B cell (primary cell): Measurements from ENCODE around the gene ANKRD31. TPM values are rescaled to one million over a fixed set of nuclear protein-coding genes. Genes with fewer than 3 reads are reported as not detected.

Experiments used
- ATAC-seq: fragments of 200-7000 bp; cut with Tn5 transposase; one replicate; pipeline ENCODE4 v1.10.0; 2021; ENCODE audit warnings: low read depth, mild to moderate bottlenecking, moderate number of reproducible peaks, moderate library complexity
- CTCF ChIA-PET: fragments of 350-600 bp; sonication (Branson Sonifier 250); formaldehyde crosslinking; loops from one replicate; lab custom pipeline; 2021; ENCODE audit warnings: antibody characterized with exemption, inconsistent platforms; lab: Charles Lee
- POLR2A ChIA-PET: fragments of 350-600 bp; sonication (Branson Sonifier 250); formaldehyde crosslinking; loops from one replicate; lab custom pipeline; 2021; ENCODE audit warnings: antibody characterized with exemption; lab: Charles Lee
- DNase-seq: peaks from one replicate; pipeline ENCODE4 v3.0.0; 2013
- H2AFZ ChIP-seq: 2 replicates; pipeline ENCODE4 v1.6.1; 2012; ENCODE audit warnings: mild to moderate bottlenecking, low read depth, low read length; ENCODE audit not compliant: insufficient read depth, poor library complexity, severe bottlenecking
- H3K27ac ChIP-seq, 2 donors: 1 replicate in 1 of 2; 2 replicates in 1 of 2; pipeline ENCODE4 v1.5.1; 2012 to 2013; ENCODE audit warnings: low read length in 2 of 2, mild to moderate bottlenecking in 2 of 2, moderate library complexity in 1 of 2
- H3K27me3 ChIP-seq, 4 experiments: fragments of 200-600 bp in 1 of 4; sonication (generic) in 1 of 4; replicated peaks in 1 of 4; 1 replicate in 2 of 4; 2 replicates in 2 of 4; pipeline versions ENCODE4 v1.6.1 to v1.7.0; 2013 to 2016; ENCODE audit warnings: low read length in 3 of 4, mild to moderate bottlenecking in 2 of 4, mixed read lengths in 1 of 4, moderate library complexity in 1 of 4; ENCODE audit not compliant: insufficient read depth in 4 of 4, control insufficient read depth in 3 of 4; ENCODE audit errors: control extremely low read depth in 1 of 4
- H3K36me3 ChIP-seq, 2 experiments: replicated peaks in 1 of 2; 1 replicate in 1 of 2; 2 replicates in 1 of 2; pipeline versions ENCODE4 v1.6.1 to v1.7.1; 2013; ENCODE audit warnings: low read length in 1 of 2; ENCODE audit not compliant: insufficient read depth in 2 of 2, control insufficient read depth in 1 of 2; ENCODE audit errors: control extremely low read depth in 1 of 2, extremely low read depth in 1 of 2
- H3K4me1 ChIP-seq, 2 donors: fragments of 200-600 bp in 1 of 2; sonication (generic) in 1 of 2; 1 replicate in 1 of 2; 2 replicates in 1 of 2; pipeline versions ENCODE4 v1.5.1 to v1.6.1; 2013 to 2017; ENCODE audit warnings: low read length in 2 of 2; ENCODE audit not compliant: control insufficient read depth in 2 of 2, insufficient read depth in 2 of 2
- H3K4me2 ChIP-seq: replicated peaks from 2 replicates; pipeline ENCODE3; 2012; ENCODE audit warnings: mild to moderate bottlenecking, low read depth, low read length; ENCODE audit not compliant: poor library complexity, severe bottlenecking
- H3K4me3 ChIP-seq, 5 experiments: fragments of 200-600 bp in 1 of 5; sonication (generic) in 1 of 5; 1 replicate in 3 of 5; 2 replicates in 2 of 5; pipeline versions ENCODE4 v1.5.1 to v1.7.0; 2011 to 2016; ENCODE audit warnings: low read length in 4 of 5, mild to moderate bottlenecking in 4 of 5, low read depth in 2 of 5, control low read depth in 1 of 5, moderate library complexity in 1 of 5; ENCODE audit not compliant: insufficient read depth in 1 of 5; ENCODE audit errors: control extremely low read depth in 1 of 5, extremely low read depth in 1 of 5
- H3K79me2 ChIP-seq: fragments of 200-600 bp; sonication (generic); one replicate; pipeline ENCODE4 v1.6.0; 2016; ENCODE audit warnings: low read length; ENCODE audit not compliant: control insufficient read depth, insufficient read depth
- H3K9ac ChIP-seq: fragments of 200-600 bp; sonication (generic); 2 replicates; pipeline ENCODE4 v1.6.1; 2017; ENCODE audit warnings: mild to moderate bottlenecking, low read length, moderate library complexity
- H3K9me3 ChIP-seq, 3 donors: one replicate each; pipeline versions ENCODE4 v1.6.1 to v1.7.1; 2013; ENCODE audit warnings: low read length in 2 of 3; ENCODE audit not compliant: control insufficient read depth in 2 of 3, insufficient read depth in 1 of 3; ENCODE audit errors: control extremely low read depth in 1 of 3
- H4K20me1 ChIP-seq: 2 replicates; pipeline ENCODE4 v1.6.0; 2012; ENCODE audit warnings: mild to moderate bottlenecking, low read length; ENCODE audit not compliant: insufficient read depth, control insufficient read depth, poor library complexity, severe bottlenecking
- H3K27ac Mint-ChIP-seq: one replicate; pipeline ENCODE4 v1.8.0; 2021; ENCODE audit warnings: mixed read lengths
- H3K27me3 Mint-ChIP-seq: one replicate; pipeline ENCODE4 v1.8.0; 2021; ENCODE audit warnings: mixed read lengths
- H3K4me1 Mint-ChIP-seq: one replicate; pipeline ENCODE4 v1.8.0; 2021; ENCODE audit warnings: mixed read lengths
- H3K4me3 Mint-ChIP-seq: one replicate; pipeline ENCODE4 v1.8.0; 2021; ENCODE audit warnings: mixed read lengths
- H3K9me3 Mint-ChIP-seq: one replicate; pipeline ENCODE4 v1.8.0; 2022; ENCODE audit warnings: mixed read lengths; ENCODE audit not compliant: insufficient read depth
- CTCF ChIP-seq: fragments of 200-600 bp; IDR thresholded peaks from one replicate; pipeline ENCODE4 v1.8.0; 2022; ENCODE audit warnings: antibody characterized with exemption, mild to moderate bottlenecking
- EZH2 ChIP-seq: IDR thresholded peaks from 2 replicates; pipeline ENCODE4 v1.6.1; 2012; ENCODE audit warnings: borderline replicate concordance, low read depth, mild to moderate bottlenecking, moderate library complexity, low read length; ENCODE audit not compliant: insufficient read depth, poor library complexity, severe bottlenecking
- WGBS: methylation state at CpG from one replicate; pipeline ENCODE4 v1.1.5; 2013; ENCODE audit warnings: missing lambda C conversion rate; ENCODE audit not compliant: insufficient coverage; 5-methylcytosine and 5-hydroxymethylcytosine counted together
- intact Hi-C: fragments of 100-400 bp; cut with micrococcal nuclease; formaldehyde crosslinking; loops from one replicate; pipeline ENCODE4 v1.10.0; 2022
- polyA plus RNA-seq: library from polyadenylated mRNA; depleted of rRNA; stranded (reverse); fragments of >200 nt; gene quantifications from 2 replicates; pipeline ENCODE4 v1.2.3, GENCODE V29; 2012
- total RNA-seq, 2 donors: library from RNA; stranded (reverse); fragments of 120-200 nt in 1 of 2; gene quantifications; 1 replicate in 1 of 2; 2 replicates in 1 of 2; pipeline versions ENCODE4 v1.2.3 to v1.2.4, GENCODE V29; 2013 to 2022

The ANKRD31 gene
- total and polyA plus RNA-seq, 2 donors (not counting 1 experiment from before 2014, with no cell fraction given): 0.06 to 0.10 TPM

DNA sequence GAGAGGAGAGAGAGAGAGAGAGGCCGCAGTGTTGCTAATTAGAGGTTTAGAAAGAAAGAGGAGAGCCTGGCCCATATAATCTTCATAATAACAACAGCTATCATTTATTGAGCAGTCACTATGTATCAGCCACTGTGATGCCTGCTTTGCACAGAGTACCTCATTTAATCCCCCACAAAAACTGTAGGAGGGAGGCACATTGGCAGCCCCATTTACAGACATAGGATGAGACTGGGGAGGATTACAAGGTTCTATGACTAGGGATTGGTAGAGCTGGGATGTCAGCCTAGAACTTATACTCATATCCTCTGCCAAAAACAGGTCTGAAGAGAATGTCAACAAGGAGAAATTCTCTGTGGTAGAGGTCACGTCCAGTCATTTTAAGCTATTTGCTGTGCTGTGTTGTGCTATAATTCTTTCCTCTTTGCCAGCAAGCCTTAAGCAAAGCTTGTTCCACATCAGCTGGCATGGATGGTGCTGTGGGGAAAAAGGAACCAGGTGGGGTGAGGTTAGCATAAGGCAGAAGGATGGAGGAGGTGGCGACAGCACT, 177.6 kb downstream of the ANKRD31 start:
- 100% methylated on average over 2 of the region's 3 CpGs for WGBS
- Histone ChIP-seq H4K20me1 (no peaks in the 10 kb centered on the region), H3K4me2 (no peak overlapping the region), H3K36me3 (no peaks in the 10 kb centered on the region), H3K4me3 (no peak overlapping the region), H3K9ac (no peak overlapping the region), H2AFZ (no peak overlapping the region), H3K27me3 (peaks cover 0 to 20% (median 8%) of the 10 kb centered on the region in 4 experiments), H3K79me2 (no peaks in the 10 kb centered on the region), H3K27ac (no peak overlapping the region), H3K9me3 (no peaks in the 10 kb centered on the region), H3K4me1 (peaks cover 0 to 2% of the 10 kb centered on the region in 2 donors)
- POLR2A ChIA-PET: no interaction called here
- Mint-ChIP-seq H3K27me3 (peaks cover 44% of the 10 kb centered on the region), H3K4me1 (peaks cover 3% of the 10 kb centered on the region), H3K9me3 (no peaks in the 10 kb centered on the region), H3K27ac (no peak overlapping the region), H3K4me3 (no peak overlapping the region)
- DNase-seq: no peak
- CTCF ChIA-PET: no interaction called here
- TF ChIP-seq EZH2: no peak
- no peak for TF ChIP-seq CTCF
- ATAC-seq: no peak
- intact Hi-C loops: no loop called here

GRCh38 chr5:75057561-75057960, 179.1 kb downstream of the ANKRD31 start:
- Histone ChIP-seq H3K4me2 (no peak overlapping the region), H3K4me1 (peaks cover 6 to 7% of the 10 kb centered on the region in 2 donors), H3K27ac (no peak overlapping the region), H2AFZ (no peak overlapping the region), H3K79me2 (no peaks in the 10 kb centered on the region), H4K20me1 (no peaks in the 10 kb centered on the region), H3K4me3 (no peak overlapping the region), H3K9me3 (no peaks in the 10 kb centered on the region), H3K36me3 (no peaks in the 10 kb centered on the region), H3K27me3 (peaks cover 0 to 26% (median 11%) of the 10 kb centered on the region in 4 experiments), H3K9ac (no peak overlapping the region)
- ATAC-seq (no peak), DNase-seq (no peak)
- peaks cover 44% of the 10 kb centered on the region for H3K27me3 Mint-ChIP-seq
- no peak for TF ChIP-seq EZH2
- TF ChIP-seq CTCF: no peak
- intact Hi-C loops: no loop called here
- no peak overlapping the region for H3K27ac Mint-ChIP-seq
- POLR2A ChIA-PET: no interaction called here
- peaks cover 7% of the 10 kb centered on the region for H3K4me1 Mint-ChIP-seq
- CTCF ChIA-PET: no interaction called here
- no peaks in the 10 kb centered on the region for H3K9me3 Mint-ChIP-seq
- H3K4me3 Mint-ChIP-seq: no peak overlapping the region
- 40% methylated on average over 1 of the region's 2 CpGs for WGBS
